Activated gamma-delta T cell treated with anti-CD3 and anti-CD28 coated beads, Interleukin-2, amount 50 U/mL, for 16 hours (primary cell): ENCODE results near the gene ITGB7.

ENCODE experiments used
- DNase-seq: peaks from one replicate; pipeline ENCODE4 v3.0.0-alpha.2; 2020; ENCODE audit warnings: low read depth

ITGB7 gene, protein sequence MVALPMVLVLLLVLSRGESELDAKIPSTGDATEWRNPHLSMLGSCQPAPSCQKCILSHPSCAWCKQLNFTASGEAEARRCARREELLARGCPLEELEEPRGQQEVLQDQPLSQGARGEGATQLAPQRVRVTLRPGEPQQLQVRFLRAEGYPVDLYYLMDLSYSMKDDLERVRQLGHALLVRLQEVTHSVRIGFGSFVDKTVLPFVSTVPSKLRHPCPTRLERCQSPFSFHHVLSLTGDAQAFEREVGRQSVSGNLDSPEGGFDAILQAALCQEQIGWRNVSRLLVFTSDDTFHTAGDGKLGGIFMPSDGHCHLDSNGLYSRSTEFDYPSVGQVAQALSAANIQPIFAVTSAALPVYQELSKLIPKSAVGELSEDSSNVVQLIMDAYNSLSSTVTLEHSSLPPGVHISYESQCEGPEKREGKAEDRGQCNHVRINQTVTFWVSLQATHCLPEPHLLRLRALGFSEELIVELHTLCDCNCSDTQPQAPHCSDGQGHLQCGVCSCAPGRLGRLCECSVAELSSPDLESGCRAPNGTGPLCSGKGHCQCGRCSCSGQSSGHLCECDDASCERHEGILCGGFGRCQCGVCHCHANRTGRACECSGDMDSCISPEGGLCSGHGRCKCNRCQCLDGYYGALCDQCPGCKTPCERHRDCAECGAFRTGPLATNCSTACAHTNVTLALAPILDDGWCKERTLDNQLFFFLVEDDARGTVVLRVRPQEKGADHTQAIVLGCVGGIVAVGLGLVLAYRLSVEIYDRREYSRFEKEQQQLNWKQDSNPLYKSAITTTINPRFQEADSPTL

DNA sequence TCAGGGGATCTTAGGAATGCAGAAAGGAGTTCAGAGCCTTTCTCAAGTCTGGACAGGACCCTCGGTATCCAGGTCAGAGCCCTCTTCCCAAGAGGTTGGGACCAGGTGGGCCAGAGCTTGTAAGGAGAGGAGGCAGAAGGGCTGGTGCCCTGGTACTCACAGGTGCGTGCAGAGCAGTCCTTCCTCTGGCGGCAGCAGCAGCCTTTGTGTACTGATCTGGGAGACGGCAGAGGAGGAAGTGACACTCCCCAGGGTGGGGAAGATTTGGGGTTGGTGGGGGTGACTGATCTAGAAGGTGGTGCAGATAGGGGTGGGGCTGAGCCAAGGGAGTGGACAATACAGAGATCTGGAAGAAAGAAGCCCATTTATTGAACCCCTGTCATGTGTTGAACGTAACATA is at the start of gene ITGB7:
ITGB7 (minus strand) TSS at position 210 of the 400 bp plus-strand sequence. CDS start 6,808 bp downstream, outside the sequence.
- peak; percentile 43 for DNase-seq

- DNase-seq = no peak
Observed at GRCh38 chr12:53255996-53256395, 48.9 kb upstream of the ITGB7 start.

- DNase-seq = no peak
Observed at GRCh38 chr12:53254816-53255545, 47.9 kb upstream of the ITGB7 start.

DNA sequence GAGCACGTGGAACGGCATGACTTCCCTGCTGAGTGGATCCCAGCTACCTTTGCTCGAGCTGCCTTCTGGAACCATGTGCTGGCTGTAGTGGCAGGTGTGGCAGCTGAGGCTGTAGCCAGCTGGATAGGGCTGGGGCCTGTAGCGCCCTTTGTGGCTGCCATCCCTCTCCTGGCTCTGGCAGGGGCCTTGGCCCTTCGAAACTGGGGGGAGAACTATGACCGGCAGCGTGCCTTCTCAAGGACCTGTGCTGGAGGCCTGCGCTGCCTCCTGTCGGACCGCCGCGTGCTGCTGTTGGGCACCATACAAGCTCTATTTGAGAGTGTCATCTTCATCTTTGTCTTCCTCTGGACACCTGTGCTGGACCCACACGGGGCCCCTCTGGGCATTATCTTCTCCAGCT is 46.2 kb upstream of the ITGB7 start:
- DNase-seq = no peak

DNA sequence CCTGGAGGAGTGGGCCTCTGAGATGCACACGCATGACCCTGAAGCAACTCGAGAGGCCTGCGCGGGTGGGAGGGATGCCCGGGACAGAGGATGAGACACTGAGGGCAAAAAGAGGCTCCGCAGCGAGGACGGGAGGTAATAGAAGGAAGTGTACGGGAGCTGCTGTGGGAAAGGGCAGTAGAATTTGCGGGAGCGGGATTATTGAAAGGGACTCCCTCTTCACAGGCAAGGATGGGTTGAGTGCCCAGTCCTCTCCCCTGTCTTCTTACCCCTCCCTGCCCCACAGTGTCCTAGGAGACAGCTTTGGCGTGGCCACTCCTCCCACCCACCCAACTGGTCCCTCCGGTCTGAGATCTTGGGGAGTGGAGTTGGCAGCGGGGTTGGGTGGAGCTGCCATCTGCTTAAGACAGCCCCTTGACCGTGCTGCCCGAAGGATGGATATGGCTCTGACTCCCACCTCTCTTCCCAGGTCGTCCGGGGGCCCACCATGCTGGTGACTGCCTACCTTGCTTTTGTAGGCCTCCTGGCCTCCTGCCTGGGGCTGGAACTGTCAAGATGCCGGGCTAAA is 45.4 kb upstream of the ITGB7 start:
- no peak for DNase-seq

DNA sequence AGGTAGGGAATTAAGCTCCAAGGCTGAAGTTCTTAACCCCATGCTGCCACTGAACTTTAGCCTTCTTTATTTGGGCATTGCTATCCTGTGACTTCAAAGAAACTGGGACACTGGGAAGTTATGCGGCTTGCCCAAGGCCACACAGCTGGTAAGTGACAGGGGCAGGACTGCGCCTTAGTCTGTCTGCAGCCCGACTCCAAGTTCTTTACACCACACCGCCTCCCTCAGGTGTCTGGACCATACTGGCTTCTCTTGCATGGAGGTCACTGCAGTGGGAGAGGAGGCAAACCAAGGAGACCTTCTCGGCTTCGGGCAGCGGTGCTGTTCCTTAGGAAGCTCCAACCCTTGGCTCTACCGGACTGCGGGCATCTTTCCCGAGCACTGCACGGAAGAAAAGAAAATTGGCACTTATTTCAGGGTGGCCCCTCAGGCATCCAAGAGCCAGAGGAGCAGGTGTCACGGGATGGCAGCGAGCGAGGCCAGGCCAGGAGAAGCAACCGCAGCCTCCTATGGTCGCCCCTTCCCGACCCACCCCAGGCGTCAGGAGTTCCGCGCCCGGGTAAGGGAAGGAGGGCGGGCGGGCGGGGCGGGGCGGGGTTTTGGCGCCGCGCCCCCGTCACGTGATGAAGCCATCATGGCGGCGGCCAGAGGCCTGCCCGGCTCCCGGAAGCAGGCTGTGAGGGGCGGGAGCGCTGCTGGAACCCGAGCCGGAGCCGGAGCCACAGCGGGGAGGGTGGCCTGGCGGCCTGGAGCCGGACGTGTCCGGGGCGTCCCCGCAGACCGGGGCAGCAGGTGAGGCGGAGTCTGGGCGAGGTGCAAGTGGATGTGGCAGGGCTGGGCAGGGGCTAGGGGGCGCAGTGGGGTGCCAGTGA is 44.7 kb upstream of the ITGB7 start:
- DNase-seq = peak; percentile 42

GRCh38 chr12:53245286-53245685 is 38.2 kb upstream of the ITGB7 start:
- DNase-seq = no peak

DNA sequence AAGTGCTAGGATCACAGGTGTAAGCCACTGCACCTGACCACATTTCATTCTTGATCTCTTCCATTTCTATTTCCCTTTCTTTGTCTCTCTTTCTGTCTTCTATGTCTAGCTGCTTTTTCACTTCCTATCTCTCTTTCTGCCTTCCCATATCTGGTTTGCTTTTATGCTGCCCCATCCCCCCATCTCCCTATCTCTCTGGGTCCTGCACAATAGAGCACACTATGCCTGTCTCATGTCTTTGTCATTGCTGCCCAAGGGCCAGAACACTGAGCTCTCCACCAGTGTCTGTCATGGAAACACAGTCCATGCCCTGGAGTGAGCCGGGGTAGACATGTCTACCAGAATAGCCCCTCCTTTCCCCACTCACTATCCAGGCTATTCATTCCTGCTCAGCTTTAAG is 37.3 kb upstream of the ITGB7 start:
- no peak for DNase-seq

DNA sequence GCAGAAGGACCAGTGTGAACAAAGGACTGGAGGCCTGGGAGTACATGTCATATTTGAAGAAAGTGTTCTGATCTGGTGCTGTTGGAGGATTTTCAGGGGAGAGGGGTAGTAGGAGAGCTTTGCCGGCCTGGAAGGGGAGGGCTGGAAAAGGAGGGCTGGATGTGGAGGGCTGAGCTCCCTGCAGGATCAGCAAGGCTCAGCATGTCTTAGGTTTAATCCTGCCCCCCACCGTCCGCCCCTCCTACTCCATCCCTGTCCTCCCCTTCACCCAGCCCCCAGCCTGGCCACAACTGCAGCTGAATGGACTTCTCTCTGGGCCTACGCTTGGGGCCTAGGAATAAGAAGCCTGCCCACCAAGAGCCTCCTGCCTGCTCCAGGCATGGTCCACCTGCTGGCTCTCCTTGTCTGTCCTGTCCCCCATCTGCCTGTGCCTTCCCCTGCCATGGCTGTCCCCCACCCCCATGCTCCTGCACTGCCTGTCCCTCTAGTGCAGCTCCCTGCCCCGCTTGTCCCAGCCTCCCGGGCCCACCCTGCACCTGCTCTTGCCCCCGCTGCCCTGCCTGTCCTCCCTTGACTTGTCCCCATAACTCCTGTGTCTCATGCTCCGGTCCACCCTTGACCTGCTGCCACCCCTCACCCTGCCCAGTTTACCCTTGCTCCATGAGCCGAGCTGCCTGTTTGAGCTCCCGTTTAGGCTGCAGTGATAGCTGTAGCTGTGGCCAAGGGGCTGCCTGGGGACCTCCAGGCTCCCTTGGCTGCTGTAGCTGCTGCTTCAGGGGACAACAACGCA is 34.8 kb upstream of the ITGB7 start:
- no peak for DNase-seq

DNA sequence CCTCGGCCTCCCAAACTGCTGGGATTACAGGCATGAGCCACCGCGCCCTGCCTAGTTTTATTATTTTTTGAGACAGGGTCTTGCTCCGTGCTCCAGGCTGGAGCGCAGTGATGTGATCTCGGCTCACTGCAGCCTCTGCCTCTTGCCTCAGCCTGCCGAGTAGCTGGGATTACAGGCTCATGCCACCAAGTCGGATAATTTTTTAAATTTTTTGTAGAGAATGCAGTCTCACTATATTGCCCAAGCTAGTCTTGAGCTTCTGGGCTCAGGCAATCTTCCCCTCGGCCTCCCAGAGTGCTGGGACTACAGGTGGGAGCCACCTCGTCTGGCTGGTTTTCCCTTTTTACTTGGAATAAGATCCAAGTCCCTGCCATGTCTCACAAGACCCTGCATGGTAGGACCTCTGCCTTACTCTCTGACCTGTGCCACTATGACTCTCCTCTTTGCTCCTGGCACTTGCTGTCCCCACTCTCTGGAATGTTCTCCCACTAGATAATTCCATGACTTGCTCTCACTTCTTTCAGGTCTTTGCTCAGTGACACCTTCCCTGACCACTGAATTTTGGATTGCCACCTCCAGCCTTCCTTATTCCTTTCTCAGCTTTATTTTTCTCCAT is 32.7 kb upstream of the ITGB7 start:
- DNase-seq = no peak

DNA sequence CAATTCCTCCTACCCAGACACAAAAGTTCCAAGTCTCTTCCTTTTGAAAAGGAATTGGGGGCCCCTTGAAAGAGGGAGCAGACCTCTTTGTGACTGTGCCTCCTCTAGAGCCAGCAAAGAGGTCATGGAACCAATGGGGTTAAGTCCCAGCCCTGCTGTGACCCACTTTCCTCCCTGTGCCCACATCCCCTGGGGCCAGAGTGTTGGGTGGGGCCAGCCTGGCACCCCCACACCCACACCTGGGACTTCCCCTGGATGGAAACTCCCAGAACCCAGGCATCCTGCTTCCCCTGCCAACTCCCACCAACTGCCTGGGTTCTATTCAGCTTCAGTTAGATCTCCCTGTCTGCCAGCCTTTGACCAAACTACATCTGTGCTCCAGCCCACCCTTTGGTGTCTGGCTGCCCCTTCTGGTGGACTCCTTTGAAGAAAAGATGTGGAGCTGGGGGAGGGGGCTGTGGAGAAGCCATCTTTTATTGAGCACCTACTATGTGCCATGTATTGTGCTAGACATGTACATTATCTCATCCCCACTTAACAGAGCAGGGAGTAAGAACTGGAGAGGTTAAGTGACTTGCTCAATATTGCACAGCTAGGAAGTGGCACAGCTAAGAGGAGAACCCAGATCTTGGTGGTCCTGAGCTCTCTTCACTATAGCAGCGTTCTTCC is 29.5 kb upstream of the ITGB7 start:
- DNase-seq = peak; percentile 56

GRCh38 chr12:53235742-53236442 is 28.8 kb upstream of the ITGB7 start:
- DNase-seq = no peak

- DNase-seq = no peak
Observed at GRCh38 chr12:53235164-53235563, 28.1 kb upstream of the ITGB7 start.

DNA sequence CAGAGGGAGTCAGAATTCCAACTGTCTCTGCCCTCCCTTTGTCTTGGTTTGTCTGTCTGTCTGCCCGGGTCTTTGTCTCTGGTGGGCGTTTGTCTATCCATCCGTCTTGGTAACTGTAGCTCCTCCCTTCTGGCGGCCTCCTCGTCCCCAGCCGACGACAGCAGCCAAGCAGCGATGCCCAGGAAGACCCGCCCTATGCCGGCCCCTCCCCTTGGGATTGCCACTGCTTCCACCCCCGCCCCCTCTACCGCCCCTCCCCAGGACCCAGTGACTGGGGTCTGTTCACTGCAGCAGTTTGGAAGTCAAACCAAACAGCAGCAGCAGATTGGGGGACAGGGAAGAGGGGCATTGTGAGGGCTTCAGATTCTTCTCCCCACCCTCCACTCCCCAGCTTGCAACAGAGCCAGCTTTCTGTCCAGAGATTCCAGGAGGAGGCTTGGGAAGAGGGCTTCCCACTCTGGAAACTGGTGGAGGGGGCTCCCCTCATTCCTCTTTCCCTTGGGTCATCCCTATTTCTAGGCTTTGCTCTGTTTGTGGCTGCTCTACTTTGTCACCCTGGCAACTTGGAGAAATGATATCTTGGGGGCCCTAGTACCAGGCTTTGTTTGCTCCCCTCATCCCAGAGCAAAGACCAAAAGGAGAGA is 27.3 kb upstream of the ITGB7 start:
- no peak for DNase-seq

DNA sequence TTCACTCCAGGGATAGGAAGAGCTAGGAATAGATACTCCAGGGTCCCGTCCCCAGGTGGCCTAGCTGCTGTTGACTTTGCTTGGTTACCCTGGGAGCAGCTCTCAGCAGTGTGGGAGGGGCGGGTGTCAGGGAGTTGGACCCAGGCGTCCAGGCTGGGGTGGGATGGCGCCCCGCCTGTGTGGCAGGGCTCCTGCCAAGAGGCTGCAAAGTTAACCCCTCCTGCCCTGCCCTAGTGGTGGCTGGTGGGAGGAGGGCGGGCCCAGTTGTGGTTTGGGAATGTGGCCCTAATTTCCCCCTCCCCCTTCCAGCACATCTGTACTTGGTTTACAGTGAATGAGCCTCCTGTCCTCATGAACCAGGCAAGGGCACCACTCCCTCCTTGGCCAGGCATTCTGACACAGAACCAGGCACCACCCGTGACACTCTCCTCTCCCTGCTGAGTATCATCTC is 26.6 kb upstream of the ITGB7 start:
- no peak for DNase-seq

- DNase-seq = no peak
Observed at GRCh38 chr12:53232646-53233461, 25.8 kb upstream of the ITGB7 start.

DNA sequence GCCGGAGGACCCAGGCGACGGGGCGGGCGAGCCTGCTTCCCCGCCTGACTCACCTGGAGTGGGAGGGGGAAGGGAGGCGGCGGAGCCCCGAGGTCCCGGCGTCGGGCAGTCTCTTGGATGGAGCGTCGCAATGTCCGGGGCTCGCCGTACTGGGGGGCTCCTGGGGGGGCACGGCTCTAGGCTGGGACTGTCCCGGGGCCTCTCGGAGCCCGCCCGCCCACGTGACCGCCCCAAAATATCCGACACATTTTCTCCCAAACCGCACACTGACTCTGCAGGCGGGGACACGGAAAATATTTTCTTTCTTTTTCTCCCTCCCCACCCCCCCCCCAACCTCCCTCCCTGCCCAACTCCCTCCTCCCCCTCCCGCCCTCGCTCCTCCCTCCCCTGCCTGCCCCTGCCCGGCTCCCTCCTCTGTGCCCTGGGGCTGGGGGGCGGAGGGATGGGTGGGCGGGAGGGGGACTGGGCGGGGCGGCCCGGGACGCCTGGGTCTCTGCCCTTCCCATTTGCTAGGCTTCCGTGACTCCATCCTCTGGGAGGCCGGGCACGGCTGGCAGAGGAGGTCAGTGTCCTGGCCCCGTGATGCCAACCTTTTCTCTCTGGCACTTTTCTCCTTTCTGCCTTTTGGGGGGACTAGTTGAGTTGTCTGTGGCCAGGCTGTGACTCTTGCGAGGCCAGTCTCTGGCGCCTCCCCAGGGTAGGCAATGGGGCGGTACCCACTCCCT is 25.0 kb upstream of the ITGB7 start, which contains the start of gene RARG:
RARG (minus strand) TSS at position 289 of the 725 bp plus-strand sequence. CDS start 4,664 bp downstream, outside the sequence.
- peak; percentile 59 for DNase-seq
